Activated CD4-positive, alpha-beta T cell treated with anti-CD3 and anti-CD28 coated beads, Interleukin-2, amount 50 U/mL, for 48 hours (primary cell): ENCODE results near the gene SYNE1.
"Not testable (repeated sequence)": the region's sequence is repeated elsewhere in the genome, so short reads cannot be mapped to it uniquely, and the experiment has no call there.

Experiments used
- DNase-seq, 2 experiments: peaks; one replicate each; pipeline ENCODE4 v3.0.0-alpha.2; 2020

The SYNE1 gene

DNA sequence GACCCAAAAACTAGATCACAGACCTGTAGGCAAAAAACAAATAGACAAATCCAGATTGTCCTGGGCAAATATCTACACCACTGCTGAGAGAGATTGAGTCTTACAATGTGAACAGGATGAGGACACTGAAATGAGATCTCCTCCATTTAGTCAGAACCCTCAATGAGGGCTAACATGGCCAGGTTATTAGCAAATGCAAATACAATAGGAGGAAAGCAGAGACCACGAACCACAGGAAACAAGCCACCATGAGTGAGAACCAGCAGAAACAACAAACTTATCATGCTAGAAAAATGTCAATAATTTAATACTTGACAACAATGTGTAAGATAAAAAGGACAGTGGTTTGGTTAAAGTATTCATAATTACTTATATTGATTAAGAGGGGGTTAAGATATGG lies 162.8 kb downstream of the SYNE1 start:
- no peak for DNase-seq

DNA sequence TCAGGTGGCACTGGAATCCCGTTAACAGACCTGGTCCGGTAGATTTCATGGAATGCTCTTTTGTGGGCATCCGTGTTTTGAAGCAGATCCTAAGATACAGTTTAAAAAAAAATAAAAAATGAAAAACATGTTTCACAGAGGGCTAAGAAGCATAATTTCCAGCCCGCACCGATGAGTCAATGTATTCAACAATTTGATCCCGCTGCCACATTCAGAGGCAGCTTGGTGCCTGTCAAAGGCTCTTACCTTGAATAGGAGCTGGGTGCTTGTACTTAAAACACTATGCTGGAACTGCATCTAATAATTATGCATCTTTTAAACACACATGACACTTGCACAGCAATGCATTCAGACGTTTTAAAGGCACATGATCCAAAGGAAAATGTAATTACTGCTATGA lies 164.8 kb downstream of the SYNE1 start:
- no peak for DNase-seq

DNA sequence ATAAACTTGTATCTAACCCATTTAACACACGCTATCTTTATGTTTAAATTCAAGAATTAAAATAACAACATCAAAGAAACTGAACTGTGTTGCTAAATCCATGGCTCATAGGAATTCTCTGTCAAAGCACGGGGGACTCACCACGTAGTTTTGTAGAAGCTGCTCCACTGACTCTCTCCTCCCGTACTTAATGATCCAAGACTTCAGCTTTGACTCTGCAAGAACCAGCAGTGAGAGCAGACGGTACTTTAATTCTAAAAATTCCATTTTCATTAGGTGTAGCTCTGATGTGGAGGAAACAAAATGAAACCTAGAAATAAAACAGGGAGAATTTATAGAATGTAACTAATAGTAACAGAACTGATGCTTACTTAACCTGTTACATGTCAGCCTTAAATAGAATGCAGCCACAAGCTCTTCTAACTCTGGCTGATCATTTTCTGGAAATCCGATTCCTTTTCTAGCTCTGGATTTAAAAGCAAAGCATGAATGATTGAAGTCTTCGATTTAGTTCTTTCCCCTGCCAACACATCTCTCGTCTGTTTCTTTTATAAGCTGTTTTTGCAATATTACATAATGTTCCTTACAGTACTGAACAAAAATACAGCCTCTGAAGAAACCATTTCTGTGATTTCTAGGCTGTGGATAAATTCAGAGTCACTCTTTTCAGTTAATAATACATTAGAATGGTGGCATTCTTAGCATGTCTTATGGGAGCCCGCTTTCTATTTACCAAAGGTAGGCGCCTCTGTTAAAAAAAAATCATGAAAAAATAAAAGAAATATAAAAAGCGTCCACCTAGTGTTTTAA lies 165.5 kb downstream of the SYNE1 start:
- DNase-seq = no peak

DNA sequence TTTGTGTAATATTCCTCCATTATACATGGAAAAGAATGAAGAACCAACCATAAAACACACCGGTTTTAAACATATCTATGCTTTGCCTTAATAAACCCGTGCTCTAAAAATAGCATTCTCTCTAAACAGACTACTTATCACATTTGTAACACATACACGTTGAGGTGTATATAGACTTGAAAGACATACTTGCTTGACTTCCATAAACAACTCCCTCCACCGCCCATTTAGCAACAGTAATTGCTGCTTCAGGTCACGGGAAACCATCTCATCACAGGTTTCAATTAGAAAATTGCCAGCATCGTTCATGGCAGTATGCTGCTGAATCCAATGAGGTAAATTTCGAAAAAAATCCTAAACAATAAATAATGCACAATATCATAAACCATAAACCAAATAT lies 174.0 kb downstream of the SYNE1 start:
- DNase-seq = no peak

DNA sequence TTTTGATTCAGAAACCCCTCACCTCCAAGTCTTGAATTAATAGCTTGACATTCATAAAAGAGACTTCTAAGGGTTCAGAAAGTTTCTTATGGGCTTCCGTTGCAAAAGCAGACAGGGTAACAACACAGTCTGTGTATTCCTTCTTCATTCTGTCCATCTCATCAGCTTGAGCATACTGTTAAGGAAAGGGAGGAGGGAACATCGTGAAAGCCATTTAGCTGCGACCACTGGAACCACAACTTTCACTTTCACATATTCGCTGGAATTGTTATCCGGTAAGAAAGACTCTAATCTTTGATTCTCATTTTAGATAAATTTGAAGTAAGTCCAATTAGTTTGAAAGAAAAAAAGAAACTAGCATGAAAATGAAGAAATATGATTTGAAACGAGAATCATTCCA lies 174.4 kb downstream of the SYNE1 start:
- no peak for DNase-seq

DNA sequence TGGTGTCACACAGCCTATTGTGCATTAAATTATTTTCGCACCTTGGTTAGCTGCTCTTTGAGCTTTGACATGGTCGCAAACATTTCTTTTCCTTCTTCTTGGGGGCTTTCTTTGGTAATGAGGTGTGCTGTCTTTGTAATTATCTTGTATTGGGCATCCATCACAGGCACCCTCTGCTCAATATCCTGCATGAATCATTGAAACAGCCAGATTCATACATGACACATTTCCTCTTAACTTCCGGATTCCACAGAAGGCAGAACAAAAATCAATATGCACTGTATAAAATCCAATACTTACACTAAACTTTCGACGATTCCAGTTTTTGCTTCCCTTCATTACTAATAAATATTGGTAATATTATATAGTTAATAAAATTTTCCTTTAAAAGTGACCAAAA lies 175.6 kb downstream of the SYNE1 start:
- no peak for DNase-seq

DNA sequence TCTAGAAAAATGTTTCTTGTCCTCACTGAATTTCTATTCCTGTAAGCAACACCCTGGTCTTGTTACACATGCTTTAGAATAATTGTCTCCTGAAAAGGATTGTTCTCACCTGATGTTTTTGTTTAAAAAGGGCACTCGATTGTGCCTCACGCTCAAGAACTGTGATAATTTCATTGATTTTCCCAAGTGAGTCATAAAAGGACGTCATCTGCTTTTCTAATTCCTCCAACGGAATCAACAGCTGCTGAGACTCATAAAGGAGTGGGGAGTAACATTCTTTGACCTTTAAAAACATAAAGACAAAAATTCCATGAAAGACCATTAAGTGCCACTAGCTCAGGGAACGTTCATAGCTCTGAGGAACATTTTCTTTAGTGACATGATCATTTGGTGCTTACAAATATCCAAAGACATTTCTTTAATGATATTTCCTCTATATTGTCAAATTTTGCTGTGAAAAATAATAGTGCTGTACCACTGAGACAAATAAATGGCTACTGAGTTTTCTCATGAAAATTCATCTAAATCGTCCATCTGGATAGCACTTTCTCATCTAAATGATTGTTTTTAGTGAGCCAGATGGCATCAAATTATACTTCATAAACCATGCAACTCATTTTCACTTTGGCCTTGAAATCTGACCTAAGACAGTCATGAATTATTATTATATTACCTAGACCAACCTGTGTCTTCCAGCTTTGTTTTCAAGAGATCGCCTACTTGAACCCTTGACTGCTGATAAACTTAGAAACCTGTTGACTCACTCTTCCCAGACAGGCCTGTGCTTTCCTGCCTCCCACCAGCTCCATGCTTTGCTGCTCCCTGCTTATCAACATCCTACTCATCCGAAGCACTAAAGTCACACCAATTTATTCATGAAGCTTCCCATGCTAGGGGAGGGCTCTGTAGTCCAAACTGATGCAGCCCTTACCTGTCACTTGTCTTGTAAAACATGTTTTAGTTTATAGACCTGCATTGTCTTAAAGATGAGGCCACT lies 178.2 kb downstream of the SYNE1 start:
- no peak for DNase-seq

DNA sequence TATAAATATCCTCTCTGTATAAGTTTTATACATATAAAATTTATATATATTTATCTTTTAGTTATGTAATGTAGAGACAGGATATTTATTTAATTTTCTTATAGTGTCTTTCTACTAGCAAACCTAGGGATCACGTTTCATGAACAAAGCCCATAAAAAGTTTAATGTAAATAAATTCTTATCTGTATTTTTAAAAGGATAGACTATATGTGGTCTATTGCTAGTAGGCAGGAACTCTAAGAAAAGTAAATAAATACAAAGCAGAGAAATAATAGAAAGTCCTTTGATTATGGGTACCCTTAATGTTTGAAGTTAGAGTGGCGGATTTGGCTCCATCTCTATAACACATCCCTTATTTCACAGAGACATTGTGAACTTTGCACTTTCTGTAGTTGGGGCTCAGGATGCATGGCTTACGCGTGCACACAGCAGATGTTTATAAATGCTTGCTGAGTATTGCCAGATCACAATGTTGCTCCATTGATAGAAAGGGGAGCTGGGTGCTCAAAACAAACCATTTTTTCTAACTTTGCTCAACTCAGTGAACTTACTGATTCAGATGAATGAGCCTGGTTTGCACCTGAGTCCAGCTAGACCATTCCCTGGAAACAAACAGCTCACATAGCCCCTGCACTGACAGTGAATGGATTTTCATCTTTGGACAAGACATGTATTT lies 179.1 kb downstream of the SYNE1 start:
- DNase-seq = no peak

DNA sequence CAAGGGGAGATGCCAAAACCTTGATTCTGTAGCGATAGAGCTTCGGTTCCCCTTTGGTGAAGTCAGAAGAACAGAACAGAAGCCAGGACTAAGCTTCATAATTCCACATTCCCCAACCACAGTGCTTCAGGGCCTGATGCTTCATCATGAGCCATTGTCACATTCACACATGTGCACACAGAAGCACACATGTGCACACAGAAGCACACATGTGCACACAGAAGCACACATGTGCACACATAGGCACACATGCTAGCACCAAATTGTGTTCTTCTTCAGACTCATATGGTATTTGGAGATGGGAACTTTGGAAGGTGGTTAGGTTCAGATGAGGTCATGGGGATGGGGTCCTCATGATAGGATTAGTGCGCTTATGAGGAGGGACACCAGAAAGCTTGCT lies 183.2 kb downstream of the SYNE1 start:
- DNase-seq = no peak

DNA sequence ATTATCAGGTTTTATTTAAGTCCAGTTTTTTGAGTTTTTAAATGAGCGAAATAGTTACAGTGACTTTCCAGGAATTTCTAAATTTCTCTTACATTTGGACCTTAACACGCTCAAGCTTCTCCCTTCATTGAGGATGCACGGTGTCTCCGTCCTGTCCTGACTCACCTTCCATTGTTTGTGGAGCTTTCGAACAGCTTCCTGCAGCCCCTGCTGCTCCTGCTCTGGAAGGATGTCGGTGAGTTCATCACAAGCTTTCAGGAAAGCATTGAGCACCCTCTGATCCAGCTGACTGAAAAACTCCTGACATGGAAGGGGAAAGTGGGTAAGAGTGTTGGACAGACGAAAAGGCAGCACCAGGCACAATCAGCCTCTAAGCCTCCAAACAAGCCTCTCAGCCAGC lies 183.7 kb downstream of the SYNE1 start:
- DNase-seq = no peak

DNA sequence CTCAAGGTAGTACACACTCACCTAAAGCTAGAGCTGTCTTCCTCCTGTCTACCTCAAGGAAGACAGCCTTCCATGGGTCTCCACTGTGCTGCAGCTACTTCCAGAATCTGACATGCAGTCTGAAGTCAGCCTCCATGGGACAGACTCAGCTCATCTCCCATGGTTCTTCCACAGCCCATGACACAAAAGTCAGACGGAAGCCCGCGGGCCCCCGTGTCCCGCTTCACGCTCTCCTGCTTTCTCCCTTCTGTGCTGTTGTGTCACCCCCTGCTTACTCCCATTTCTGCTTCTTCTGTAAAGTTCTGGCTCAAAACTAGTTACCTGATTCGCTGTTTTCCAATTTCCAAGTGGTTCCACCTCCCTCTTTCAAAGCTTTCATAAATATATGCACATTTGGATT lies 184.5 kb downstream of the SYNE1 start:
- no peak for DNase-seq

DNA sequence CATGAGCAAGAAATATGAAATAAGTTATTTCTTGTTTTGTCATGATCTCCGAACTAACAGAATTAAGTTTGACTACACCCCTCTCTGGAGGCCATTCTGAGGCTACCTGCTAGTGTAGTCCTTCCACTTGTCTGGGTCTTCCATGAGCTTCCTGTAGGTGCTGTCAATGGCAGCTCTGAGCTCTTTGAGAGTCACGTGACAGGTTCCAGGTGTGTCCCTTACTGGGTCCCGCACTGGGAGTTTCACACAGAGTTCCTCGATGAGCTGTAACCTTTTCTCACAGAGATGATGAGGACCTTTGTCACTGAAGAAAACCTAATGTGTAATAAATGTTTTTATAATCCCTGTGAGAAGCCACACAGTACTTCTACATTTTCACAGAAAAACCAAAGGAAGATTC lies 186.6 kb downstream of the SYNE1 start:
- DNase-seq = no peak

DNA sequence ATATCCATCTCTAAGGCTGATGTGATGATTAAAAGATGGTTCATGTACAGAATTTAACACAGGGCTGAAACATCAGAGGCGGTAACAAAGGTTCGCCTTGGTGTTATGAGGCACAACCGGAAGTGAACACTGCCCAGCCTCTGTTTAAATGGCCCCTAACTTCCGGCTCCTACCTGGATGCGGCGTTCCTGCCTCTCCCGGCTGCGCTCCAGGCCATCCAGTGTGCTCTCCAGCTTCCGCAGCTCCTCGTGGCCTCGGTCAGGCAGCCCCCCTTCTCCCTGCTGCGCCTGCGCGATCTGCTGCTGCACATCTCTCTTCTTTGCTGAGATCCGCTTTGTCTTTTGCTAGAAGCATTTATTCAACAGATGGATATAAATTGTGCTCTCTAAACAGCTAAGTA lies 195.3 kb downstream of the SYNE1 start:
- DNase-seq = no peak

DNA sequence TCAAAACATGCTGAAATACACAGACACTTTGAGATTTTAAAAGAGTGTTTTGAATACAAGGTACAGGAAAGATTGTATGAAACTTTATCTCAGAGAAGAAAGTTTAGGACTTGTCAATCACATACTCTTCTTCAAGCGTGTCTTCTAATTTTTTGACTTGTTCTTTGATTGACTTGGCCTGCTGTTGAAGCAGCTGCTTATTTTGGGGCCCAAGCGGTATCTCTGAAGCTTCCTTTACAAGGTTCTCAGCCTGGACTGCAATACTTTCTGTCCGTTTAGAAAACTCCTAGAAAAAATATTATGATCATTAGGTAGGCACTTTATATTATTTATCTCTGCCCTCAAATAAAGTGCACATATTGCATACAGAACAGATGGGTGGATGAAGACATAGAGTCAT lies 201.3 kb downstream of the SYNE1 start:
- DNase-seq = no peak

DNA sequence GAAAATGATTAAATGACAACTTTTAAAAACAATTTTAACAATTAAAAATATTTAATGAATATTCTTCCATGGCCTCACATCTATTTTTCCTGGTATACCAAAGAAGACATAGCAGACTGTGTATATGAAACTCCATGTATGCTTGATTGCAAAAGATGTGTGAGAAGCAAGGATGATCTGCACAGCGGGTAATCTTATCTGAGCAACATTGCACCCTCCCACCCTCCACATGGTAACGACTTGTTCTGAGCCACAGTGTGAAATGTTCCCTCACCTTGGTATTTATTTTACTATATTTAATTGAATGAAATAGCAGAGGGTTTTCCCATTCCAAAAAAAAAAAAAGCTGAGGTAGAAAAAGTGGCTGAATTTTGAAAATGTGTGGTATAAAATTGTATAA lies 204.4 kb downstream of the SYNE1 start:
- DNase-seq = no peak

DNA sequence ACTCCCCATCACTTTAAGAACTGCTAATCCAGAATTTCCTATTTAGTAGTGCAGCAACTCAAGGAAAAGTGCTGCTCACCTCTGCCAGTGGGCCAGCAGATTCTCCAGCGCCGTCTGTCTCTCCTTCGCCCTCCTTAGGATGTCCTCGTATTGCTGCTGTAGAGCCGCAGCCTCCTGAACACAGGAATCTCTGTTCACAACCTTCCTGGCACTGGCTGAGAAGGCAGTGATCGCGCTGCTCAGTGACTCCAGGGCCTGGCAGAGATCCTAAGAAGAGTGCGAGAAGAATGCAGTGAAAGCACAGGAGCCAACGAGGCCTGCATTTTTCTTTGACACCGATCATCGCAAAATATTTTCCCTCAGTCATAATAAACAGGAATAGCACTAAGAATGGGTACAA lies 209.0 kb downstream of the SYNE1 start:
- no peak for DNase-seq

DNA sequence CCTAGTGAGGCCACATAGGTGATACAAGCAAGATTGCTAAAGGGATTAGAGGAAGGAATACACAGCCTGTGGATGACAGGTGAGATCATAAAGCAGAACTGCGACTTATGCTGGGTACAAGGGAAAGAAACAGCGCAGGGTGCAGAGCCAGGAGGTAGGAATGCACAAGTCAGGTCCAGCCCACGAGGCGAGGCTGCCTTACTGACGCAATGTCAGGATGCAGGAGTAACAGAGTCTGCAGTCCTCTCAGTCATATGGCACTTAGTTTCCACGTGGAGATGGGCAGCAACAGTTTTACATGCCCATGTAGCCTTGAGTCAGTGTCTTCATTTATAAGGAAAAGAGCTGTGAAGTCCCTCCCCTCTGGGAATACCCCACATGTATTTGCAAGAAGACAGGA lies 210.9 kb downstream of the SYNE1 start:
- no peak for DNase-seq

DNA sequence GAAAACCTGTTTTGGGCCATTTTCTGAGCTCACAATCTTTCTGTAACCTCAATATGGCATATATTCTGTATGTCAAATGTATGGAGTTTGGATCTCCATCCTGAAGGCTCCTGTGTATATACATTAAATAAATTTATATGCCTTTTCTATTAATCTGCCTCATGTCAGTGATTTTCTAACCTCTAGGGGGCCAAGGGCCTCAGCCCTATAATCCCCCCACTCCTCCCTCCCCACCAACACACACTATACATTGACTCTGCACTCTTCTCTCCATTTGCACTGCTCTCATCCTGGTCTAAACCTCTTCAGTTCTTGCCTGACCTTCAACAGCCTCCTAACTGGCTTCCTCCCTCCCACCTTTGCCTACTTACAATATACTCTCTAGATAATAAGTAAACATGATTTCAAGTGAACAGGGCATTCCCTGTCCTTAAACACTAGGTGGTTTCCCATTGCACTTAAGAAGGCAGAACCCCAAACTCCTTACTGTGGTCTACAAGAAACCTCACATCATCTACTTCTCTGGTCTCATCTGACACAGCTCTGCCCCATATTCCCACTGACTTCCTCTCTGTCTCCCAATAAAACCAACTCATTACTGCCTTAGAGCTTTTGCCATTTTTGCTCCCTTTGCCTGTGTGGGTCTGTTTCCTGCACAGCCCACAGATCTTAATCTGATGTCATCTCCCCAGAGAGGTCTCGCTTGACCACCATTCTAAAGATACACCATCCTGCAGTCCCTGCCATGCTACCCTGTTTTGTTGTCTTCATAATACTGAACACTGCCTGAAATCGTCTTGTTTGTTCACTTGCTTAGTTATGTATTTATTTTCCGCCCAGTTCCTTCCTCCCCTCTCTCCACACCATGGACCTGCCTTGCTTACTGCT lies 213.7 kb downstream of the SYNE1 start:
- no peak for DNase-seq

DNA sequence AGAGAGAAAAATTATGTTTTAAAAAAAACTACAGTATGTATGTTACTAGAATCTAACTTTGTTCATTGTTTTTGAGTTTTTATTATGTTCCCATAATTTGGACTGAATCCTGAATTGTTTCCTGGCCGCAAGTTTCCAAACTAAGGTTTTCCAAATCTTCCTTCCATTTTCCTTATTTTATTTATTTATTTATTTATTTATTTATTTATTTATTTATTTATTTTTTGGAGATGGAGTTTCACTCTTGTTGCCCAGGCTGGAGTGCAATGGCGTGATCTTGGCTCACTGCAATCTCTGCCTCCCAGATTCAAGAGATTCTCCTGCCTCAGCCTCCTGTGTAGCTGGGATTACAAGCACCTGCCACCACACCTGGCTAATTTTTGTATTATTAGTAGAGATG lies 215.7 kb downstream of the SYNE1 start:
- DNase-seq = not testable (repeated sequence)

DNA sequence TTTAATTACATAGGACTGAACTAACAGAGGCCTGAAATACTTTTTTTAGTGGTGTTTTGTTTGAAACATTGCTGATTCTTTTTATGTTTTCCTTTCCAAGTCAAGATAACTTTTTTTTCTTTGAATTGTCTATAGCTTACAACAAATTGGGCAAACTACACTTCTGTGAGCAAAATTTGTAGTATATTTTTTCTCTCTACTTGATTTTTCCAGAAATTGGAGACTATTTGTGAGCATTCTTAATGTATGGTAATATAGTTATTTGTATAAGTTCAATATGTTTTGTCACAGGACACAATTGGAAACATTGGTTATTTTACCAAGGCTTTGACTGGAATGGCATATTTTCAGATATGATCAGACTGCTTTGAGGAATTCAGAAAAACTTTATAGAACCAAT lies 216.5 kb downstream of the SYNE1 start:
- no peak for DNase-seq

DNA sequence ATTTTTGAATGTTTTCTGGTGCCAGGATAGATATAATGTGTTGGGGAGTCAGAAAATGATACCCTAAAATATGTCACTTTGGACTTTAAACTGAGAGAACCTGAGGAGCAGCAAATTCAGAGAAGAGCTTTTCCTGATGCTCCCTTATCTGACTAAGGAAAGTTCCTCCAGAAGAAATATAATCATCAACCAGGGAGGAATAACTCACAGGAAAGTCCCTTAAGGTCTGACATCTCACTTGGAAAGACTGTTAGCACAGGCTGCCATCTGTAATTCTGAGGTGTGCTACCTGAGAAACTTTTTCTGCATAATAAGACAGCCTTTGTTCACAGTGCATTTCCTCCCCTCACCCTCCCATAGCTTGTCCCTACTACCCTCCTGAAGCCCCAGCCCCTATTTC lies 218.6 kb downstream of the SYNE1 start:
- no peak for DNase-seq

DNA sequence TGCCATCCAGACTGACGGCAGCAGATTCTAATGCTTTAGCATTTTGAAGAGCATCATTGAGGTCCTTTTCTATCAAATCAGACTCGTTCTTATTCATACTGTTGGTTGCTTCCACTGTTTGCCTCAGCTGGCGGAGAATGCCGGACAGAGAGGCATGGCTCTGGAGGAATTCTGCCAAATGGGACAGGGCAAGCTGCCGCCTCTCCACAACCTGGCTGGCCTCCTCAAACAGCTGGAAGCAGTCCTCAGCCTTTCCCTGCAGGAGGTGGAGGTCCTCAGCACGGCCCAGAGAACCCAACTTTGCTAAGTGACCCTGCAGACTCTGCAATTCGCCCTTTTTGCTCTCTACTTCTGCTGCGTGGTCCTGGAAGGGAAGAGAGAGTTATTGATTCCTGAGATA lies 220.5 kb downstream of the SYNE1 start:
- DNase-seq = no peak
